Stimulated activated CD4-positive, alpha-beta T cell treated with anti-CD3 and anti-CD28 coated beads, Interleukin-1b, Interleukin-23, amount 100 ng/mL, for 4 hours (primary cell): ENCODE data around the gene PRKN.

ENCODE experiments used
- DNase-seq, 2 donors: peaks; one replicate each; pipeline ENCODE4 v3.0.0-alpha.2; 2020; ENCODE audit warnings: low read depth in 2 of 2

PRKN gene

DNA sequence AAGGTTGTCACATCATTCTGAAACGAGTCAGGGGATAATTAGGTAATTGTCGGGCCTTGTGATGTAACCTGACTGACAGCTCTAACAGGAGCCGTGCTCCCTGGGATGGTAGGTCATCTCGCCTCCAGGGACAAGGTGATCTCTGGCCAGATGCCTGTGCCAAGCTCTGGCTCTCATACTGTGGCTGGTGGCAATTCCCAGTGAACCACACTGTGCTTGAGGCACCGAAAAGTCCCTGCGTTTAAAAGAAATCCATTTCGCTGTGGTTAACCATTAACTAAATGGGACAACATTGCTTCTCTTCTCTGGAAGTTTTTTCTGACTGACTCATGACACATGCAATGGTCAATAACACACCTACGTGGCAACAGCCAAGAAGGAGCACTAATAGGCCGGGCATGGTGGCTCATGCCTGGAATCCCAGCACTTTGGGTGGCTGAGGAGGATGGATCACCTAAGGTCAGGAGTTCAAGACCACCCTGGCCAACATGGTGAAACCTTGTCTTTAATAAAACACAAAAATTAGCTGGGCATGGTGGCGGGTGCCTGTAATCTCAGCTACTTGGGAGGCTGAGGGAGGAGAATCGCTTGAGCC lies 669.2 kb downstream of the PRKN start:
- no peak for DNase-seq

- DNase-seq, result no peak
Measured at GRCh38 chr6:162056745-162057144, 670.8 kb downstream of the PRKN start.

DNA sequence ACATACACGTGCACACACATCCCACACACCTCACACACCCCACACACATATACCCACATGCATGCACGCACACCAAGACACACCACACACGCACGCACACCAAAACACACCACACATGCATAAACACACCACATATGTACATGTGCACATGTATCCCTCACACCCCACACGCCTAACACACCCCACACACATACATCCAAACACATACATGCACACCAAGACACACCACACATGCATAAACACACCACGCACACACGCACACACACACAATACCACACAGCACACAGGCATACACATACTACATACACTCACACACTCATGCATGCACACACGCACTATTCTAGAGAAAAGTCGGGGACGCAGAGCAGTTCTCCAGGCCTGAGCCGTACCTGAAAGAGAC lies 671.5 kb downstream of the PRKN start:
- DNase-seq, result no peak

GRCh38 chr6:162055365-162055764 lies 672.2 kb downstream of the PRKN start:
- no peak for DNase-seq

DNA sequence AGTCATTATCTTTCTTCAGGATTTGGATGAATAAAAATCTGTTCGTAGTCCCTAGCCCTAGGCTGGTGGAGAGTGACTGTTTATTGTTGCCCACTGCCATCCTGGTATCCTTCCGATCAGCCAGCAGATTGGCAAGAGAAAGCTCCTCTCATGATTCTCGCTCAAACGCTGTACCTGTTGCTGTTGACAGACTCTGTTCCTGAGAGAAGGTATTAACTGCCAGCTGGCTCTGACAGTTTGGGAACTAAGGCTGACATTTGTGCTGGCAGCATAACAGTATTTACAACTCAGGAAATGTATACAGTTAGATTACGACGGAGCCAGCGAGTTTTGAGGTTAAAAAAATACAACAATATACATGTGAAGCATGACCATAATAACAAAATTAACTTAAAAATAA lies 674.5 kb downstream of the PRKN start:
- DNase-seq, result no peak

DNA sequence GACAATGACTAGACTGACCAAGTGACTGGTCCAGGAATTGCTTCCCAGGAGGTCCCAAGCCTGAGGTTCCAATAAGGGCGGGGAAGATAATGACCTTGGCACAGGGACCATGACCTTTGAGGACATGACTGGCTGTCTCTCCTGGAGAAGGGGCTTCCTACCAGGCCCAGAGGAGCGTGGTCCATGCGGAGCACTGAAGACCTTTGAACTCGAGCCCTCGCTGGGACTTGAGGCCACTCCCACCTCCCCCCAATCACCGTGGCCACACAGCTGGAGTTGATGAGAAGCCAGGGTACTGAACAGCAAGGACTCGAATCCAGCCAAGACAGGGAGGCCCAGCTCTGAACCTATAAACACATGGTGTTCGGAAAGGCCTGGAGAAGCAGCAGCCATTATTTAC lies 677.0 kb downstream of the PRKN start:
- no peak for DNase-seq

DNA sequence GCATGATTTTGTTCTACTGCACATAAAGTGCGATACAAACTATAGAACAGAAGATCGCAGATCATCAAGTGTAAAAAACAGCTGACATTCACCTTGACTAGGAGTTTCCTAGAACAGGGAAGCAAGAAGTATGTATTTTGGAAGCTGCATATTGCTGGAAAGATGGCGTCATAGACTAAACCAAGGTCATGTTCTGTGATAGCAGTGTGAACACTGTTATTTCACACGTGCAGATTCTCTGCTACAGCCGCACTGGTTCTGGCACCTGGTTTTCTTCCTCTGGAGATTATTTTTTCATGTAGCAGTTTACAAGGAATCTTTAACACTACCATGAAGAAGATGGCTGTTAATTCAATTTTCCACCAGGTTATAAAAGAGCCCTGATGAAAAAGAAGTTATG lies 681.2 kb downstream of the PRKN start:
- no peak for DNase-seq

- DNase-seq, result no peak
Measured at GRCh38 chr6:162032620-162033019, 694.9 kb downstream of the PRKN start.

GRCh38 chr6:162029873-162030576 lies 697.5 kb downstream of the PRKN start:
- no peak for DNase-seq

- no peak for DNase-seq
Measured at GRCh38 chr6:162026843-162027242, 700.7 kb downstream of the PRKN start.

GRCh38 chr6:162026031-162026430 lies 701.5 kb downstream of the PRKN start:
- DNase-seq, result no peak

- DNase-seq, result no peak
Measured at GRCh38 chr6:162019349-162019748, 708.2 kb downstream of the PRKN start.

DNA sequence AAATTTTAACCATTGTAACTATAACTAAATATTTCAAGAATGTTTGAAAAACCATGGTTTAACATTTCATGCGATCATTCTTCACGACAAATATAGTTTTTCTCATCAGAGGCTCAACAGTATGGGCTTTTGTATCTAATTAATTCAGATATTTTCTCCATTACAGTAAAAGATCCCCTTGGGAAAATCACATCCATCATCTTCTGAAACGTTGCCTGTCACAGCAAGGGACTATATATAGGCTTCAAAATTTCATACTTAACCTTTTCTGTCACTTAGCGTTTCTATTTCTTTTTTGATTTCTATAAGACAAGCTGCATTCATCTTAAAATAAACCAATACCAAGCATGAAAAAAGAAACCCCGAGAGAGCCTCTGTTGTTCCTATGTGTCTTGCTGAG lies 710.0 kb downstream of the PRKN start:
- DNase-seq, result no peak

DNA sequence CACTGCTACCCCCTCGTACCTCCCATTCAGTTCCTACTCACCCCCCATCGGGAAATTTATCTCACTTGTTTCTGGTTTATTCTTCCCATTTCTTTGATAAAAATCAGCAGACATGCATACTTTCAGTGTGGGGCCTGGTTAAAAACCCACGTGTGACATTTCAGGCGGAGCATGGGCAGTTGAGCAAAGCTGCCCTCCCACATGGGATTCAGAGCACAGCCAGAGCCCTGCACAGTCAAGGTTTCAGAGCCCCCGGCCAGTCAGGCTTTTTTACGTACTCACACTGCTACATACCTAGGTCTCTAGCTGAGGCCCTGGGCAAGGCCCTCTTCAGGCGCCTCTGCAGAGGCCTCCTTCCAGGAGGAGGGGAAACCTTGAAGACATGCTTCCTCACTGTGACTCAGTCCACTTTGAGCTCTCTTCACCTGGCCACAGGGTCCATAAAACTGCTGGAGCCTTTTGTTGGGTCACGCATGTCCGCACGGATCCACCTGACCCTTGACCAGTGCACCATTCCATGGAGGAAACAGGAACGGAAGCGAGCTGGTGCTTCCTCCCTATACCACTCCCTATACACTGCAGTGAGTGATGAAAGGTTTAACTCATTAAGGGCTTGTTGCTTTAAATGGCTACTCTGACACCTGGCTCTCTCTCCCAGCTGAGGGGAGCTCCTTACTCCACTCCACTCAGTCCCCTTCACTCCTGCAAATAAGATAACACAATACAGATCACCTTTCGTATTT lies 713.3 kb downstream of the PRKN start:
- DNase-seq, result no peak

GRCh38 chr6:162005372-162005771 lies 722.2 kb downstream of the PRKN start:
- DNase-seq, result no peak

- no peak for DNase-seq
Measured at GRCh38 chr6:161996783-161997182, 730.8 kb downstream of the PRKN start.

GRCh38 chr6:161985876-161986423 lies 741.6 kb downstream of the PRKN start:
- DNase-seq, result no peak

- no peak for DNase-seq
Measured at GRCh38 chr6:161984713-161985112, 742.9 kb downstream of the PRKN start.

- no peak for DNase-seq
Measured at GRCh38 chr6:161976553-161976952, 751.0 kb downstream of the PRKN start.

DNA sequence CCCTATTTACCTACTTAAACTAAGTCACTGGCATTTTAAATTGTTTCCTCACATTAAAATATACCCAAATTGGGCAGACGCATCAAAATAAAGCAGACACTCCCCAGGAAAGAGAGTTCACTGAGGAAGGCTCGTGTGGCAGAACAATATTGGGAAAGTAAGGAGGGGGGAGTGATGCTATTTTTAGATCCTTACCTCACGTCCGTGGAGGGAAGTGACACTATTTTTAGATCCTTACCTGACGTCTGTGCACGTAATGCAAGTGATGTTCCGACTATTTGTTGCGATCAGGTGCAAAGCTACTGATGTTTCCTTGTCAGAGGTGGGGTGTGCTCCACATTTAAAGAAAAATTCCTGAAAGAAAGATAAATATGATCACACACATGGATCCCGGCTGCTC lies 754.5 kb downstream of the PRKN start:
- no peak for DNase-seq

DNA sequence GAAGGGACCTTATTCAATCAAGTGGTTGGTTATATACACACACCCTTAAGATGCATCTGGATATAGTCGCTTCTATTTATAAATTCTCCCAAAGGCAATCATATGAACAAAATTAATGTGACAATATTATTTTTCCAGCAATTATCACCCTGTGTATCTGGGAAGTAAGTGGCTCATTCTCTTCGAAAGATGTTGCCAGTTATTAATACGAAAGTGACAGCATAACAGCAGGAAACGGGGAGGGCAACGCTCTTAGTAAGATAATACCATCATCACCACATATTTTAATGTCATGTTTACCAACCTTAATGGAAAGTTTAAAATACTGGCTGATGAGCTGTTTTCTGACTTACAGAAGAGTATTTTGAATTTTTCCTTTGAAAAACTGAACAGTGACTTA lies 756.5 kb downstream of the PRKN start:
- no peak for DNase-seq

GRCh38 chr6:161963634-161964234 lies 763.8 kb downstream of the PRKN start:
- DNase-seq, result no peak
